HG03432 (cell line): ENCODE results near the gene NFIA.

ENCODE experiments used
- ATAC-seq: cut with Tn5 transposase; IDR thresholded peaks from one replicate; pipeline ENCODE4 v1.9.1; 2021; ENCODE audit warnings: mild to moderate bottlenecking, moderate library complexity; ENCODE audit not compliant: unreplicated experiment

The NFIA gene

GRCh38 chr1:61098906-61099437 lies 16.6 kb downstream of the NFIA start:
- ATAC-seq = no peak

GRCh38 chr1:61100578-61100977 lies 18.2 kb downstream of the NFIA start:
- ATAC-seq = no peak

GRCh38 chr1:61101536-61101935 lies 19.2 kb downstream of the NFIA start:
- no peak for ATAC-seq

GRCh38 chr1:61102041-61102440 lies 19.7 kb downstream of the NFIA start:
- no peak for ATAC-seq

GRCh38 chr1:61102621-61103020 lies 20.3 kb downstream of the NFIA start:
- ATAC-seq = no peak

GRCh38 chr1:61104220-61104671 lies 21.9 kb downstream of the NFIA start:
- ATAC-seq = no peak

- ATAC-seq = no peak
These were observed 25.3 kb downstream of the NFIA start for GRCh38 chr1:61107638-61108037.

- ATAC-seq = no peak
These were observed 26.8 kb downstream of the NFIA start for GRCh38 chr1:61109158-61109557.

GRCh38 chr1:61109910-61110309 lies 27.5 kb downstream of the NFIA start:
- ATAC-seq = no peak

GRCh38 chr1:61110554-61110953 lies 28.2 kb downstream of the NFIA start:
- no peak for ATAC-seq

GRCh38 chr1:61111084-61112004 lies 29.0 kb downstream of the NFIA start:
- no peak for ATAC-seq

GRCh38 chr1:61114178-61114870 lies 32.0 kb downstream of the NFIA start:
- ATAC-seq = no peak

GRCh38 chr1:61115436-61115835 lies 33.1 kb downstream of the NFIA start:
- ATAC-seq = no peak

GRCh38 chr1:61116421-61116820 lies 34.1 kb downstream of the NFIA start:
- ATAC-seq = no peak

GRCh38 chr1:61117283-61117682 lies 34.9 kb downstream of the NFIA start:
- ATAC-seq = no peak

- no peak for ATAC-seq
These were observed 36.7 kb downstream of the NFIA start for GRCh38 chr1:61119085-61119484.

- ATAC-seq = no peak
These were observed 38.0 kb downstream of the NFIA start for GRCh38 chr1:61120246-61120840.

- no peak for ATAC-seq
These were observed 38.6 kb downstream of the NFIA start for GRCh38 chr1:61120998-61121397.

- no peak for ATAC-seq
These were observed 39.3 kb downstream of the NFIA start for GRCh38 chr1:61121631-61122030.

GRCh38 chr1:61122389-61122788 lies 40.0 kb downstream of the NFIA start:
- no peak for ATAC-seq

- no peak for ATAC-seq
These were observed 41.0 kb downstream of the NFIA start for GRCh38 chr1:61123326-61123725.
